ENCODE results near the gene ABAT.
"Not testable (repeated sequence)": the region's sequence is repeated elsewhere in the genome, so short reads cannot be mapped to it uniquely, and the experiment has no call there.

The ABAT gene

GRCh38 chr16:8739151-8739550 is 64.7 kb downstream of the ABAT start:
- no peak for DNase-seq (ENCODE audit: extremely low read depth in 1 of 2, low read depth in 1 of 2)

GRCh38 chr16:8739989-8740704 is 65.7 kb downstream of the ABAT start:
- no peak for DNase-seq (ENCODE audit: extremely low read depth in 1 of 2, low read depth in 1 of 2)

GRCh38 chr16:8740775-8741355 is 66.4 kb downstream of the ABAT start:
- DNase-seq (ENCODE audit: extremely low read depth in 1 of 2, low read depth in 1 of 2) = no peak

DNA sequence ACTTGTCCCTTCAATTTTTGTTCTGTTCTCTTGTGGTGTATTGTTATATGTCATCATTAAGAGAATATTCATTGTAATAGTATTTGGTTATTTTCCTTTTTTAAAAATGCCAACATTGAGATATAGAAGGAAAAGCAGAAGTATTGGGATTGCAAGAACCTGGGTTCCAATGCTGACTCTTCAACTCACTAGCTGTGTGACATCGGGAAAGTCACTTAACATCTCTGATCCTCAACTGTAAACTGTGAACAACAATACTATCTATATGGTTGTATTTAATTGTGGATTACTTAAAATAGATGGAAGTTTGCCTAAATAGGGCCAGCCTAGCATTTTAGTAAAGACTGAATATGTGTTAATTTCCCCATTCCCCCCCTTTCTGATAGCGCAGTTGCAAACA is 67.2 kb downstream of the ABAT start:
- DNase-seq (ENCODE audit: extremely low read depth in 1 of 2, low read depth in 1 of 2) = no peak

DNA sequence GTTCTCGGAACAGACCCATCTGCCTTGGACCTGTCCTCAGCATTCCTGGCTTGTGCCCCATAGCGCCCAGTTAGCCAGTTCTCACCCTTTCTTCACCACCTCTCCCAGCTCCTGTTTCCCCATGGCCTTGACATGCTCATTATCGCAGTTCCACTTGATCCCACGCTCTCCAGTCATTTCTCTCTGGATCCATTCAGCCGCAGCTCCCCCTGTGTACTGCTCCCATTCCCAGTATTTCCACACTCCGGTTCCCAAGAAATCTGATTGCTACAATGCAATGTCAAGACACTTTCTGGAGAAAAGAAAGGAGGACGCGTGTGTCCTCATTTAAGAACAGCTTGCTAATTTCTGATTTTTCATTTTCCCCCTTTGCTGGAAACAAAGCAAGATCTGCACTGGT is 67.7 kb downstream of the ABAT start:
- no peak for DNase-seq (ENCODE audit: extremely low read depth in 1 of 2, low read depth in 1 of 2)

GRCh38 chr16:8748944-8749343 is 74.5 kb downstream of the ABAT start:
- not testable (repeated sequence) for DNase-seq (ENCODE audit: extremely low read depth in 1 of 2, low read depth in 1 of 2)

GRCh38 chr16:8751481-8752311 is 77.3 kb downstream of the ABAT start:
- DNase-seq (ENCODE audit: extremely low read depth in 1 of 2, low read depth in 1 of 2) = no peak

- DNase-seq (ENCODE audit: extremely low read depth in 1 of 2, low read depth in 1 of 2) = no peak
Measured at GRCh38 chr16:8752706-8753105, 78.3 kb downstream of the ABAT start.

DNA sequence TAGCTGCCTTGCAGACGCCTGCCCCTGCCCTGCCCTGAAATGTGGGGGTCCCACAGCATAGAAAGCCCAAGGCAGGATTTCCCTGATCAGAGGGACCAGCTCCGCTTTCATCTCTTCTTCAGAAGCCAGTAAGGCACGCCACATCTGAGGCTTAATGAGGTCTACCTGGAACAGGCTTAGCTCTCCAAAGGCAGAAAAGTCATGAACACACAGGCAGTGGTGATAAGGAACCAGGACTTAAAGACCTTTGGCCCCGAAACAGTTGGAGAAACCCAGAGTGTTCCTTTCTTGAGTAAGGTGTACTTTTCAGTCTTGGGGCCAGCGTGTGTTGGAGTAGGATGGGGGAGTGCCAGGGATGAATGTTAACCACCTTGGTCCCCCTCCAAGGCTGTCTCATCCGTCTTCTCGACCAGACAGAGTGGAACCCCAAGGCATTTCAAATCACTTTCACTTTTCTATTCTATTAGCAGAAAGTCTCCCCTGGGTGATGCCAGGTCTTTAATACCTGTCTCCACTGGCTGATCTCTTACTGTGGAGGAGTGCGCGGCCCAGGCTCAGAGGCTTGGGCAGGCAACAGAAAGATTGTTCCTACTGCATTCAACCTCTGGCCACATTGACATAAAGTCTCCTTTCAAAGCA is 79.1 kb downstream of the ABAT start:
- no peak for DNase-seq (ENCODE audit: extremely low read depth in 1 of 2, low read depth in 1 of 2)

DNA sequence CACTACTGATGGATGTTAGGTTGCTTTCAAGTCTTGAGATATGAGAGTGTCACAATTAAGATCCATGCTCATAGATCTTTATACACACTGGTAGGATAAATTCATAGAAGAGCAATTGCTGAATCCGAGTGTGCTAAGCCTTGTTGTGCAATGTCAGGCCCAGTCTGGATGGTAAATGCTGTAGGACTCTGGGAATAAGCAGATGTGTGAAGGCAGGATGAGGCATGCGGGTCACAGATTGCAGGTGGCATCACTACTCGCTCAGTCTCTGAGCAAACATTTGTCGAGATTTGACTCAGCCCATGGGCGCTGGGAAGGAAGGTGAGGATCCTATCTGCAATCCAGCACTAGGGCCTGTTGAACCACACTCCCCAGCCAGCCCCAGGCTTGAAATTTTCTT is 82.3 kb downstream of the ABAT start:
- no peak for DNase-seq (ENCODE audit: extremely low read depth in 1 of 2, low read depth in 1 of 2)

DNA sequence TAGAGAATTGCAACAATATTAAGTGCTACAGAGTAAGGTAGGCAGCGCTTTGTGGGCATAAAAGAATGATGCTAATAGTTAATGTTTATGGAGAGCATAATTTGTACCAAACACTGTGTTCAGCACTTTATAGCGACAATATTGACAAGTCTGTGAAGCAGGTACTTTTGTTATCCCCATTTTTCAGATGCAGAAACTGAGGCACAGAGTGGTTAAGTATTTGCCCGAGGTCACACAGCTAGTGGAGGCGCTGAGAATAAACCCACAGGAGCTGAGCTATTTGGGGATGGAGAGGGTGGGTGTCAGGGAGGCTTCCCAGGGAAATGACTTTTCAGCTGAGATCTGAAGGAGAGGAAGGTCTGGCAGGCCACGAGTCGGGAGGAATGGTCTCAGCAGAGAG is 83.6 kb downstream of the ABAT start:
- no peak for DNase-seq (ENCODE audit: extremely low read depth in 1 of 2, low read depth in 1 of 2)

DNA sequence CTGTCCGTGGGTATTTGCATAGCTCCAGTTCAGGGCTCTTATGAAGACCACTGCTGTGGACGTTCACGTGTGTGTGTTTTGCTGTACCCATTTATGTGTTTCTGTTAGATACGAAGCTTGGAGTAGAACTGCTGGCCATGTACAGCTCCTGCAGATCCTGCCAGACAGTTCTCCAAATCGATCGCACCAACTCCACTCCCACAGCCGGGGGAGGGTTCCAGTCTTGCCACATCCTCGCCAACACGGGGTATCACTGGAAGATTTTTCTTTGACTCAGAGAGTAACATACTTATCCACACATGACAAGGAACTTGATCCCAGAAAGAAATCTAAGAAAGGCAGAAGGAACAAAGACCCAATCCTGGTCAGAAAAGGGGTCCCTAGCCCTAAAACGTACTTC is 85.6 kb downstream of the ABAT start:
- DNase-seq (ENCODE audit: extremely low read depth in 1 of 2, low read depth in 1 of 2) = no peak

GRCh38 chr16:8761078-8761477 is 86.7 kb downstream of the ABAT start:
- DNase-seq (ENCODE audit: extremely low read depth in 1 of 2, low read depth in 1 of 2) = no peak

DNA sequence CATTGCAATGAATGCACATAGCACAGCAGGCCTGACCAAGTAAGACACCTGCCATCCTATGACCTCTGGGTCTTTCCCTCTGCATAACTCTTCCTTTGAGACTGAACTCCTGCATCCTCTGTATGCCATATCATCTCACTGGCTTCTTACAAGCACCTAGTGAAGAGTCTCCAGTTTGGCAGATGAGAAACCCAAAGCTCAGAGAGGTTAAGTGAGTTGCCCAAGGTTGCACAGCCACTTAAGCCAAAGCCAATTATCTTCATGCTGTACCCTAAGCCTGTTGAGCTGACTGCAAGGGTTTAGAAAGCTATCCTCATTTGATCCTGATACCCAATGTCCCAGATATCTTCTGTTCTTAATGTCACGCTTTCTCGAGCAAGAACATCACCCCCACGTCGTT is 87.8 kb downstream of the ABAT start:
- DNase-seq (ENCODE audit: extremely low read depth in 1 of 2, low read depth in 1 of 2) = no peak

- no peak for DNase-seq (ENCODE audit: extremely low read depth in 1 of 2, low read depth in 1 of 2)
Measured at GRCh38 chr16:8763083-8763482, 88.7 kb downstream of the ABAT start.

DNA sequence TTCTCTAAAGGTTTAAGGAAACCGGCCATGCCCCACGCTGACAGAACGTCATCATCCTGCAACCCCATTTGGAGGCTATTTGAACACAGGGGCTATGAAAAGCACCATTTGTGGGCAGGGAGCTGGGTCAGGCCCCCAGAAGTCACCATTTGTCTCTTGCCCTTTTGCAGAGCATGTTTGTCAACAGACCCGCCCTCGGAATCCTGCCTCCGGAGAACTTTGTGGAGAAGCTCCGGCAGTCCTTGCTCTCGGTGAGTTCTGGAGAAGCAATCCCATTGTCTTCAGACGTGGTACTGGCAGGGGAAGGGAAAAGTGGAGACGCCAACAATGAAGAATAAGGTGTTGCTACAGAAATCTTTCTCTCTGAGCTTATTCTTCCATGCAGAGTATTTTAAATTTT is 89.5 kb downstream of the ABAT start:
- no peak for DNase-seq (ENCODE audit: extremely low read depth in 1 of 2, low read depth in 1 of 2)

GRCh38 chr16:8764525-8765250 is 90.3 kb downstream of the ABAT start:
- no peak for DNase-seq (ENCODE audit: extremely low read depth in 1 of 2, low read depth in 1 of 2)

- DNase-seq (ENCODE audit: extremely low read depth in 1 of 2, low read depth in 1 of 2) = no peak
Measured at GRCh38 chr16:8767176-8767575, 92.8 kb downstream of the ABAT start.

DNA sequence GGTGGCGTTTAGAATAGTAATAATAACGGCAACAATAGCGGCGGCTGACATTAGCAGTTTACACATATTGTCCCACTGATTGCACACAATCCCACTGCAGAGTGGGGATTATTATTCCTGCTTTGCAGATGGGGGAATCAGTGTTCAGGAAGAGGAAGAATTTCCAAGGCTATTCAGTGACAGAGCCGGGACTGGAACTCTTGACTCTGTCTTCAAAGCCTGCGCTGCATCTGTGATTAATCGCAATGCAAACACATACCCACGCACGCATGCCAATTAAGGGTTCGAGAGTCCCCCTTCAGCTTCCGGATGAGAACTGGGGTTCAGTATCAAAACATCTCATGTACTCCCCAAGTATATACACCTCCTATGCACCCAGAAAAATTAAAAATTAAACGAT is 93.9 kb downstream of the ABAT start:
- DNase-seq (ENCODE audit: extremely low read depth in 1 of 2, low read depth in 1 of 2) = no peak

DNA sequence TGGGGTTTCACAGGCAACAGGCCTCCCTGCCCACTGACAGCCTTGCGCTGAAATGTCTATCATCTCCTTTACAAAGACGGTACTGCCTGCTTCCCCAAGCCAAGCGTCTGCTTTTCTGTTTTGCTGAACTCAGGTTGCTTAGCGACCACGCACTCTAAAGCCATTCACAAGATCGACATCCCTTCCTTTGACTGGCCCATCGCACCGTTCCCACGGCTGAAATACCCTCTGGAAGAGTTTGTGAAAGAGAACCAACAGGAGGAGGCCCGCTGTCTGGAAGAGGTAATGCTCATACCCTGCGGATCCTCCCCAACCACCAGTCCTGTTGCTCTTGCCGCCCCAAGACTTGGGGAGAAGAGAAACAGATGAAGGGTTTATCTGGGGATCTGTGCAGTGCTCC is 94.3 kb downstream of the ABAT start:
- DNase-seq (ENCODE audit: extremely low read depth in 1 of 2, low read depth in 1 of 2) = no peak

GRCh38 chr16:8773537-8773936 is 99.1 kb downstream of the ABAT start:
- no peak for DNase-seq (ENCODE audit: extremely low read depth in 1 of 2, low read depth in 1 of 2)

All from stimulated activated CD8-positive, alpha-beta memory T cell treated with anti-CD3 and anti-CD28 coated beads, Interleukin-7, amount 100 ng/mL, for 48 hours (primary cell).